Neuron (in vitro differentiated cells): Measurements from ENCODE around the gene TUBA8.
"Not testable (repeated sequence)": the region's sequence is repeated elsewhere in the genome, so short reads cannot be mapped to it uniquely, and the experiment has no call there.

Experiments
- H2AFZ ChIP-seq: one replicate; pipeline ENCODE4 v1.6.1; 2013; ENCODE audit warnings: low read depth, mild to moderate bottlenecking, inconsistent platforms, low read length, moderate library complexity
- H3K27me3 ChIP-seq: one replicate; pipeline ENCODE4 v1.6.1; 2013; ENCODE audit warnings: low read length; ENCODE audit not compliant: insufficient read depth
- H3K36me3 ChIP-seq: one replicate; pipeline ENCODE4 v1.6.1; 2013; ENCODE audit warnings: low read length; ENCODE audit not compliant: insufficient read depth
- H3K4me1 ChIP-seq: one replicate; pipeline ENCODE4 v1.6.1; 2013; ENCODE audit warnings: low read length; ENCODE audit not compliant: insufficient read depth
- H3K4me3 ChIP-seq: 2 replicates; pipeline ENCODE4 v1.5.1; 2013; ENCODE audit warnings: mild to moderate bottlenecking, low read length, moderate library complexity
- H3K9me3 ChIP-seq: one replicate; pipeline ENCODE4 v1.6.1; 2013; ENCODE audit warnings: low read length

Gene TUBA8

GRCh38 chr22:18133452-18133851 is 22.8 kb downstream of the TUBA8 start:
- no peaks in the 10 kb centered on the region for H3K27me3 ChIP-seq
- no peaks in the 10 kb centered on the region for H3K36me3 ChIP-seq
- no peak overlapping the region for H3K4me3 ChIP-seq
- no peaks in the 10 kb centered on the region for H3K4me1 ChIP-seq
- H3K9me3 ChIP-seq = no peaks in the 10 kb centered on the region
- no peak overlapping the region for H2AFZ ChIP-seq

DNA sequence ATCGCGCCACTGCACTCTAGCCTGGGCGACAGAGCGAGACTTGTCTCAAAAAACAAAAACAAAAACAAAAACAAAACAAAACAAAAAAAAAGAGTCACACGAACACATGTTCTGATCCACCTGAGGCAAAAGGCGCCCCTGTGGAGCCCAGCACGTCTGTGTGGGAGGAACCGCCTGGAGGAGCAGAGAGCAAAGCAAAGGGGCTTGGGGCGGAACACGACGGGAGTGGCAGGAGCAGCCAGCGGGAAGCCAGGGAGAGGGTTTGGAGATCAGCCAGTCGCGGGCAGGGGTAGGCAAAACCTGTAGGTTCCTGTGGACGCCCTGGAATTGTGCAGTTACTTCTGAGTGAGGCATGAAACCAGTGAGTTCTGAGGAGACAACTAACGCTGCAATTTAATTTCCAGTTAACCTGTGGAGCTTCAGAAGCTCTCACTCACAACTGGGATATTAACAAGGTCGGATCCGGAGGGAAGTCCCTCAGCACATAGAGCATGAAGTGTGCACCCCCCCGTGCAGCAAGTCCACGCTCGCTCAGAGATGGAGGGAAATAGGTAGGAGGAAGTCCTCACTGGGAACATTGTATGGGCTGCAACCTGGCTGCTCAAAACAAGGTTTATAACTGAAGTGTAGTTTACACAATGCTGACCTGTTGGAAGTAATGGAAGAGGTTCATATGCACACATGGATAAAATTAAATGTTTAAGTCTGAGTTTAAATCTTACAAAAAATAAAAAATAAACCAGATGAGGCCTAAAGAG is 26.1 kb downstream of the TUBA8 start:
- no peaks in the 10 kb centered on the region for H3K27me3 ChIP-seq
- H3K4me3 ChIP-seq = no peak overlapping the region
- H3K36me3 ChIP-seq = no peaks in the 10 kb centered on the region
- no peaks in the 10 kb centered on the region for H3K4me1 ChIP-seq
- no peaks in the 10 kb centered on the region for H3K9me3 ChIP-seq
- no peak overlapping the region for H2AFZ ChIP-seq

GRCh38 chr22:18141004-18141403 is 30.4 kb downstream of the TUBA8 start:
- H3K27me3 ChIP-seq, H3K4me1 ChIP-seq, H3K9me3 ChIP-seq, H3K36me3 ChIP-seq, H3K4me3 ChIP-seq, H2AFZ ChIP-seq: not testable (repeated sequence)

DNA sequence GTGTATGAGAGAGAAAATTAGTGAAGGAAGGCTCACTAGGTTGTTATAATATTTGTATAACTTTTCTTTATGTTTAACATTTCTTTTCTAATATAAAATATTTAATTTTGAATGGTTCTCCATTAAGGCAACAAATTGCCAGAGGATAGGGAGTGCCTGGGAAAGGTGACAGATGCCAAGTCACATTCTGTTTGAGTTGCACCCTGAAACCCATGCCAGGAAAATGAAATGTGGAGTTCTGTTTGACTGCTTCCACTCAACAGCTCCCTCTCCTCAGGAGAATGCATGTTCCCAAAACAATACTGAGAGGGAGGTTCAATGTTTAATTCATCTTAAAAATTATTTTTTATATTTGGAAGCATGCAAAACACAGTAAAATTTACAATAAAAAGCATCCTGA is 33.5 kb downstream of the TUBA8 start:
- Histone ChIP-seq H2AFZ (no peak overlapping the region), H3K27me3 (no peaks in the 10 kb centered on the region), H3K4me1 (peaks cover 4% of the 10 kb centered on the region), H3K36me3 (no peaks in the 10 kb centered on the region), H3K9me3 (no peaks in the 10 kb centered on the region), H3K4me3 (no peak overlapping the region)

GRCh38 chr22:18145676-18146388 is 35.2 kb downstream of the TUBA8 start:
- peaks cover 4% of the 10 kb centered on the region for H3K4me1 ChIP-seq
- no peaks in the 10 kb centered on the region for H3K36me3 ChIP-seq
- H2AFZ ChIP-seq = no peak overlapping the region
- H3K9me3 ChIP-seq = no peaks in the 10 kb centered on the region
- H3K27me3 ChIP-seq = no peaks in the 10 kb centered on the region
- no peak overlapping the region for H3K4me3 ChIP-seq

- no peaks in the 10 kb centered on the region for H3K36me3 ChIP-seq
- no peak overlapping the region for H2AFZ ChIP-seq
- peaks cover 4% of the 10 kb centered on the region for H3K4me1 ChIP-seq
- no peak overlapping the region for H3K4me3 ChIP-seq
- H3K9me3 ChIP-seq = no peaks in the 10 kb centered on the region
- no peaks in the 10 kb centered on the region for H3K27me3 ChIP-seq
Observed at GRCh38 chr22:18146389-18146753, 35.8 kb downstream of the TUBA8 start.

DNA sequence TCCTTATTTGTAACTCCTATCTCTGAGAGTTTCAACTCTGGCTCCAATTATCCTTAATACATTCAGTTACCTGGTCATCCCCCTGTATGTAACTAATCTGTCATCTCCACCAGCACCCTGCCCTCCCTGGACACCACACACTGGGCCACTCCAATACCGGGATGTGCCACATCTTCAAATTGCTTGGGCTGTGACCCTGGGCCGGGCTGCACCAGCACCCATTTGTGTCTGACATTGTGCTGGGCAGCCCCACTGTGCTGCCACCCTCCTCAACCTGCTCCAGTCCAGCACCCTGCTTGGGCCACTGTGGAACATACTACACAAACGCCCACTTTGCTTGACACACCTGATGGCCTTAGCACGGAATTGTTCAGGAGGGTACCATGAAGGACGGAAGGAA is 37.2 kb downstream of the TUBA8 start:
- Histone ChIP-seq H3K4me1 (peaks cover 4% of the 10 kb centered on the region), H3K4me3 (no peak overlapping the region), H3K27me3 (no peaks in the 10 kb centered on the region), H3K9me3 (no peaks in the 10 kb centered on the region), H3K36me3 (no peaks in the 10 kb centered on the region), H2AFZ (no peak overlapping the region)

DNA sequence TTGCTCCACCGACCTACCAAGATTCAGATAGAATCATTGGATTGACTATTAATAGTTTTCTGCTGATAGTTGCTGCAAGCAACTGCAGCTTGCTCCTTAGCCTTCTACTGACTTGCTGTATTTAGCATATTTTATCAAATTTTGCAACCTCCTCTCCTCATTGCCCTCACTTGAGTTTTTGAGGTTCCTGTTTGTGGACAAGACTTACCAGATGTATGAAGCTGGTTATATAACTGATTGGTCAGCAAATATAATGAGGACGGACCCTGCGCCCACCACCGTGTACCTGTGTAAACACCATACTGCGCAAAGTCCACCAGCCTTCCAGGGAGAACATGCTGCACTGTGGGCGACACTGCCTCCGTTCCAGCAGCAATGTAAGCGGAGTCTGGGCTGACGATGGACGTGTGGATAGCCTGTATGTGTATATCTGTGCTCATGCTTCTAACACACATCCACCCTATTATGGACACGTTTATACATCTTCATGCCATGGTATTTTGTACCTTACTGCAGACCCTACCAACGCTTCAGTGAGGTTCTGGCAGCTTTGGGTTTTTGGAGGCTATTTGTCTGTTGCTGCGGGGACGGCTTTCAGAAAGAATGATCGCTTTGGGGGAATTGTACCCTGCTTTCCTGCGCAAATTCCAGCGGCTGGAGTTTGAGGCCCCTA is 37.8 kb downstream of the TUBA8 start:
- Histone ChIP-seq H3K4me1 (peaks cover 4% of the 10 kb centered on the region), H3K36me3 (no peaks in the 10 kb centered on the region), H3K27me3 (no peaks in the 10 kb centered on the region), H3K9me3 (no peaks in the 10 kb centered on the region), H3K4me3 (no peak overlapping the region), H2AFZ (no peak overlapping the region)

DNA sequence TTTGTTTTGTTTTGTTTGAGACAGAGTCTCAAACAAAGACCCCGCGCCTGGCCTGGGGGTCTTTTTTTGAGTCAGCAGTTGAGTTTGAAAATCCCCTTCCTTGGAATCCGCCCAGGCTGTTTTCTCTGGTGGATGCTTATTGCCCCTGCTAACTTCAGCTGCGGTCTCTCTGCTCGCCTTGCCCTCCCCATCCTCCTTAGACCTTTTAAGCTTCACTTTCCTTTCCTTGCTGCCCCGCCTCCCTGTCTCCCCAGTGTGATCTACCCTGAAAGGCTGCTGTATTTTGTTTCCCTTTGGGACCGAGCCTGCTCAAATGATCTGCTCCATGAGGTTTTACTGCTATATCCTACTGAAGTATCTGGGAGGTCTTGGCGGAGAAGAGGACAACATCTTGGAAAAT is 41.9 kb downstream of the TUBA8 start:
- Histone ChIP-seq H3K9me3 (no peaks in the 10 kb centered on the region), H3K4me3 (no peak overlapping the region), H3K27me3 (no peaks in the 10 kb centered on the region), H3K4me1 (peaks cover under 1% of the 10 kb centered on the region), H3K36me3 (no peaks in the 10 kb centered on the region), H2AFZ (no peak overlapping the region)

GRCh38 chr22:18154821-18155390 is 44.3 kb downstream of the TUBA8 start:
- Histone ChIP-seq H2AFZ (no peak overlapping the region), H3K4me3 (no peak overlapping the region), H3K36me3 (no peaks in the 10 kb centered on the region), H3K4me1 (peaks cover 3% of the 10 kb centered on the region), H3K9me3 (no peaks in the 10 kb centered on the region), H3K27me3 (no peaks in the 10 kb centered on the region)

DNA sequence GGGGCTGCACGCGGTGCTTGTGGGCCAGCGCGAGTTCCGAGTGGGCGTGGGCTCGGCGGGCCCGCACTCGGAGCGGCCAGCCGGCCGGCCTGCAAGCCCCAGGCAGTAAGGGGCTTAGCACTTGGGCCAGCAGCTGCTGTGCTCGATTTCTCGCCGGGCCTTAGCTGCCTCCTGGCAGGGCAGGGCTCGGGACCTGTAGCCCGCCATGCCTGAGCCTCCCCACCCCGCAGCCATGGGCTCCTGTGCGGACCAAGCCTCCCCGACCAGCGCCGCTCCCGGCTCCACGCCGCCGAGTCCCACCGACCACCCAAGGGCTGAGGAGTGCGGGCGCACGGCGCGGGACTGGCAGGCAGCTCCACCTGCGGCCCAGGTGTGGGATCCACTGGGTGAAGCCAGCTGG is 44.9 kb downstream of the TUBA8 start:
- not testable (repeated sequence) for H3K4me3 ChIP-seq, H3K4me1 ChIP-seq, H3K9me3 ChIP-seq, H3K27me3 ChIP-seq, H3K36me3 ChIP-seq, H2AFZ ChIP-seq

DNA sequence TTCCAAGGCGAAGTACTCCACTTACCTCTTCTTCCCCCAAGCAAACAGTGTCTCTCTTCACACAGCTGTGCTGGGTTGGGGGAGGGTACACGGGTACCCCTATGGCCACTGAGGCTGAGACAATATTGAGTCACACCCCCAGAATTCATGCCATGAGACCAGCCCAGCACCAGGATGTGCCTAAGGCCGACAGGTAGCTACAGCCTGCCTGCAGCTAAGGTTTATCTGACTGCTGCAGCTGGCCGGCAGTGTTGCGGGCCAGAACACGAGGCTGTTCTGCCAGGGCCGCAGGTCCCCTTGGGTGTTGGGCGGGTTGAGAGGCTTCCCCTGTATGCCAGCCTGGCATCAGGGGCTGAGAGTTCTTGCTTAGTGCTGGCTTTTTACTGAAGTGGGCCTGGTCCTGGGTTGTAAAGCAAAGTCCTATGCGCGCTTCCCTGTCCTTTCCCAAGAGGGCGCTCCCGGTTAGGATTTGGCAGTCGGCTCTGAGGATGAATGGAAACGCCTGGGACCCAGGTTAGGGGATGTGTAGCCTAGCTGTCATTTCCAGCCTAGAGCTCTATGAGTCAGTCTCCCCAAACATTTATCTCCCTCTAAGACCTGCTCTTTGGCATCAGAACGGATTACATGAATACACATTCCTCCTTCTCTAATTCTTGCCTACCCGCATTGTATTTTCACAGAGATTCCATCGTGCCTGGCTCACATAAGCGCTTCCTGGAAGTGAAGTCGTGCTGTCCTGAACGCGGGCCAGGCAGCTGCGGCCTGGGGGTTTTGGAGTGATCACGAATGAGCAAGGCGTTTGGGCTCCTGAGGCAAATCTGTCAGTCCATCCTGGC is 46.5 kb downstream of the TUBA8 start:
- Histone ChIP-seq H2AFZ (peak overlapping the region; percentile 29), H3K4me3 (peak overlapping the region; percentile 5), H3K9me3 (no peaks in the 10 kb centered on the region), H3K4me1 (peaks cover 3% of the 10 kb centered on the region), H3K27me3 (no peaks in the 10 kb centered on the region), H3K36me3 (no peaks in the 10 kb centered on the region)

DNA sequence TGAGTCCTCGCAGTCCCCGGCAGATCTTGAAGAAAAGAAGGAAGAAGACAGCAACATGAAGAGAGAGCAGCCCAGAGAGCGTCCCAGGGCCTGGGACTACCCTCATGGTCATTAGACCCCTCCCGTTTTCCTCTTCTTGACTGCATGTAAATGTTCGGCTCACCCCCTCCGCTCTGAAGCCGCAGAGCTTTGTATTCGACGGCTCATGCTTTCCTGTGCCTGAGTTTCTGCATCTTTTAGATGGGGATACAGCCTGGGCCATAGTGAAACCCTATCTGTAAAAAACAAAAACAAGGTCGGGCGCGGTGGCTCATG is 47.1 kb downstream of the TUBA8 start:
- peaks cover 3% of the 10 kb centered on the region for H3K4me1 ChIP-seq
- no peaks in the 10 kb centered on the region for H3K36me3 ChIP-seq
- no peaks in the 10 kb centered on the region for H3K27me3 ChIP-seq
- H2AFZ ChIP-seq = peak overlapping the region; percentile 29
- H3K4me3 ChIP-seq = no peak overlapping the region
- no peaks in the 10 kb centered on the region for H3K9me3 ChIP-seq
